GM12891 (cell line): ENCODE results near the gene SLAMF6.
"Not testable (repeated sequence)": the region's sequence is repeated elsewhere in the genome, so short reads cannot be mapped to it uniquely, and the experiment has no call there.

Experiments
- POLR2A ChIP-seq: IDR thresholded peaks from 2 replicates; pipeline ENCODE4 v1.6.1; 2011; ENCODE audit warnings: low read depth, low read length, control low read depth
- POLR2AphosphoS5 ChIP-seq: IDR thresholded peaks from 2 replicates; pipeline ENCODE4 v1.6.1; 2011; ENCODE audit warnings: low read depth, low read length, control low read depth
- POU2F2 ChIP-seq: IDR thresholded peaks from 2 replicates; pipeline ENCODE4 v1.6.1; 2011; ENCODE audit warnings: low read depth, mild to moderate bottlenecking, control low read depth, low read length, moderate library complexity
- SPI1 ChIP-seq: IDR thresholded peaks from 2 replicates; pipeline ENCODE4 v1.6.1; 2011; ENCODE audit warnings: low read depth, low read length, control low read depth
- TAF1 ChIP-seq: IDR thresholded peaks from 2 replicates; pipeline ENCODE4 v1.6.1; 2011; ENCODE audit warnings: low read depth, low read length, control low read depth

- TF ChIP-seq POLR2A, POLR2AphosphoS5, SPI1, POU2F2, TAF1: not testable (repeated sequence)
These were observed 24.6 kb downstream of the SLAMF6 start for GRCh38 chr1:160498301-160499065.
